ENCODE results near the gene FBXL7. TPM values are rescaled to one million over a fixed set of nuclear protein-coding genes. Genes with fewer than 3 reads are reported as not detected.

The FBXL7 gene
- total and polyA plus RNA-seq, 9 of the 15 experiments (the other 6 are each of a cell fraction or from before 2014, with no cell fraction given), result 0.04 to 0.08 TPM; not detected in 7

DNA sequence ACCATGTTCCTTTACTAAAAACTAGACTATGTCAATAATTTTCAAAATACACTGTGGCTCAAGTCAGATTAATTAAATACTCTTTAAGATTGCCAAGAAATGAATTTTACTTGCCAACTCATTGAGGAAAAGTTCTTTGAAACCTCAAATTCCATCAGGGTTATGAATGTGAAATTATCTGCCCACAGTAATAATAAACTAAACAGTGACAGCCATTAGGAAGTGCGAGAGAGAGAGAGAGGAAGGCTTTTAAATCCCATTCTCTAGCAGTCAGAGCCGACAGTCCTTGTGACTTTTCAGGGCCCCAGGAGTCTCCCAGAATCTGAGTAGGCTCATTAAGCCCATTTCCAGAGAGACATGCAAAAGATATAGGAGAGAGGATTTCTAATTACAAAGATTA lies 443.5 kb downstream of the FBXL7 start (continued):
- TF ChIP-seq, protein P1, sequence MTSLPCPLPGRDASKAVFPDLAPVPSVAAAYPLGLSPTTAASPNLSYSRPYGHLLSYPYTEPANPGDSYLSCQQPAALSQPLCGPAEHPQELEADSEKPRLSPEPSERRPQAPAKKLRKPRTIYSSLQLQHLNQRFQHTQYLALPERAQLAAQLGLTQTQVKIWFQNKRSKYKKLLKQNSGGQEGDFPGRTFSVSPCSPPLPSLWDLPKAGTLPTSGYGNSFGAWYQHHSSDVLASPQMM (CRISPR knock-in tag; IDR thresholded peaks at IDR 0.05), result no peak
- no peak for TF ChIP-seq ZNF134 (CRISPR knock-in tag; conservative IDR thresholded peaks at IDR 0.05)
- TF ChIP-seq, protein P2, sequence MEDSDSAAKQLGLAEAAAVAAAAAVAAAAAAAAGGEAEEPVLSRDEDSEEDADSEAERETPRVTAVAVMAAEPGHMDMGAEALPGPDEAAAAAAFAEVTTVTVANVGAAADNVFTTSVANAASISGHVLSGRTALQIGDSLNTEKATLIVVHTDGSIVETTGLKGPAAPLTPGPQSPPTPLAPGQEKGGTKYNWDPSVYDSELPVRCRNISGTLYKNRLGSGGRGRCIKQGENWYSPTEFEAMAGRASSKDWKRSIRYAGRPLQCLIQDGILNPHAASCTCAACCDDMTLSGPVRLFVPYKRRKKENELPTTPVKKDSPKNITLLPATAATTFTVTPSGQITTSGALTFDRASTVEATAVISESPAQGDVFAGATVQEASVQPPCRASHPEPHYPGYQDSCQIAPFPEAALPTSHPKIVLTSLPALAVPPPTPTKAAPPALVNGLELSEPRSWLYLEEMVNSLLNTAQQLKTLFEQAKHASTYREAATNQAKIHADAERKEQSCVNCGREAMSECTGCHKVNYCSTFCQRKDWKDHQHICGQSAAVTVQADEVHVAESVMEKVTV (CRISPR knock-in tag; IDR thresholded peaks at IDR 0.05), result no peak

DNA sequence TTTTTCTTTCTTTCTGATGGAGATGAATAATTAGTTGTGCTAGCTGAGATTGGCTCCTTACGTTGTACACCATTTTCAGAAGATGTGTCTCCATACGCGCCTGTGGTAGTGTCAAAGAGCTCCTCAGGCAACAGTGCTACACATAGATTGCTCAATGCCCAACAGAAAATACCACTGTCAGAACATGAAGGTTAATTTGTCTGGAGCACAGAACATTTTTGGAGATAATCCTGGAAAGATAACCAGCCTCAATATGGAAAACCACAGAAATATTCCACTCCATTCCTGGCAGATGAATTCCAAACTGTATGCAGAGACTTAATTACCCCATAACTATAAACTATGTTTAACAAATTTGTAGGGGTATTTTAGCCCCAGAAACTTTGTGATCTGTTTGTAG lies 446.0 kb downstream of the FBXL7 start:
- H3K27me3 ChIP-seq (ENCODE audit: control insufficient read depth in 2 of 2, insufficient read depth in 2 of 2, low read length in 2 of 2), result no peaks in the 10 kb centered on the region
- ATAC-seq, result no peak
- H3K4me3 ChIP-seq, result no peak overlapping the region
- H3K9ac ChIP-seq (ENCODE audit: insufficient read depth in 1 of 2, low read depth in 2 of 2, low read length in 2 of 2), result no peak overlapping the region
- H3K4me1 ChIP-seq (replicated peaks in 1 of 2; ENCODE audit: control insufficient read depth in 2 of 2, insufficient read depth in 2 of 2, low read length in 2 of 2), result no peaks in the 10 kb centered on the region
- CTCF ChIA-PET (ENCODE audit: low intra/inter-chr PET ratio), result no interaction called here
- no TSS peak for BruUV-seq (replicated peaks)
- H3K79me2 ChIP-seq (ENCODE audit: control insufficient read depth, insufficient read depth, low read length), result no peaks in the 10 kb centered on the region
- DNase-seq (ENCODE audit: extremely low read depth in 1 of 4, low spot score in 3 of 4), result no peak
- no peak overlapping the region for H2AFZ ChIP-seq (ENCODE audit: low read depth, low read length)
- no peak overlapping the region for H3K27ac ChIP-seq (ENCODE audit: extremely low read depth, low read depth, low read length)
- H4K20me1 ChIP-seq (replicated peaks; ENCODE audit: control insufficient read depth, insufficient read depth, low read length), result no peaks in the 10 kb centered on the region
- intact Hi-C loops (cut with micrococcal nuclease) (no loop called here), in situ Hi-C loops (cut with MboI) (no loop called here)
- POLR2A ChIA-PET, result no interaction called here
- no peak for FAIRE-seq
- H3K9me3 ChIP-seq (replicated peaks; ENCODE audit: control insufficient read depth, insufficient read depth, low read depth, low read length), result no peaks in the 10 kb centered on the region; the same call in 1 of the 2 replicates
- no peaks in the 10 kb centered on the region for H3K36me3 ChIP-seq (ENCODE audit: control insufficient read depth, insufficient read depth, low read length)
- WGBS (ENCODE audit: insufficient coverage, low coverage, missing lambda C conversion rate), result 5% methylated on average over 3 of the region's 3 CpGs
- no peak overlapping the region for H3K4me2 ChIP-seq (ENCODE audit: insufficient read depth, low read length)
- no peaks in the 10 kb centered on the region for H3K9me1 ChIP-seq (ENCODE audit: control insufficient read depth, insufficient read depth, low read length)
- TF ChIP-seq, protein P3, sequence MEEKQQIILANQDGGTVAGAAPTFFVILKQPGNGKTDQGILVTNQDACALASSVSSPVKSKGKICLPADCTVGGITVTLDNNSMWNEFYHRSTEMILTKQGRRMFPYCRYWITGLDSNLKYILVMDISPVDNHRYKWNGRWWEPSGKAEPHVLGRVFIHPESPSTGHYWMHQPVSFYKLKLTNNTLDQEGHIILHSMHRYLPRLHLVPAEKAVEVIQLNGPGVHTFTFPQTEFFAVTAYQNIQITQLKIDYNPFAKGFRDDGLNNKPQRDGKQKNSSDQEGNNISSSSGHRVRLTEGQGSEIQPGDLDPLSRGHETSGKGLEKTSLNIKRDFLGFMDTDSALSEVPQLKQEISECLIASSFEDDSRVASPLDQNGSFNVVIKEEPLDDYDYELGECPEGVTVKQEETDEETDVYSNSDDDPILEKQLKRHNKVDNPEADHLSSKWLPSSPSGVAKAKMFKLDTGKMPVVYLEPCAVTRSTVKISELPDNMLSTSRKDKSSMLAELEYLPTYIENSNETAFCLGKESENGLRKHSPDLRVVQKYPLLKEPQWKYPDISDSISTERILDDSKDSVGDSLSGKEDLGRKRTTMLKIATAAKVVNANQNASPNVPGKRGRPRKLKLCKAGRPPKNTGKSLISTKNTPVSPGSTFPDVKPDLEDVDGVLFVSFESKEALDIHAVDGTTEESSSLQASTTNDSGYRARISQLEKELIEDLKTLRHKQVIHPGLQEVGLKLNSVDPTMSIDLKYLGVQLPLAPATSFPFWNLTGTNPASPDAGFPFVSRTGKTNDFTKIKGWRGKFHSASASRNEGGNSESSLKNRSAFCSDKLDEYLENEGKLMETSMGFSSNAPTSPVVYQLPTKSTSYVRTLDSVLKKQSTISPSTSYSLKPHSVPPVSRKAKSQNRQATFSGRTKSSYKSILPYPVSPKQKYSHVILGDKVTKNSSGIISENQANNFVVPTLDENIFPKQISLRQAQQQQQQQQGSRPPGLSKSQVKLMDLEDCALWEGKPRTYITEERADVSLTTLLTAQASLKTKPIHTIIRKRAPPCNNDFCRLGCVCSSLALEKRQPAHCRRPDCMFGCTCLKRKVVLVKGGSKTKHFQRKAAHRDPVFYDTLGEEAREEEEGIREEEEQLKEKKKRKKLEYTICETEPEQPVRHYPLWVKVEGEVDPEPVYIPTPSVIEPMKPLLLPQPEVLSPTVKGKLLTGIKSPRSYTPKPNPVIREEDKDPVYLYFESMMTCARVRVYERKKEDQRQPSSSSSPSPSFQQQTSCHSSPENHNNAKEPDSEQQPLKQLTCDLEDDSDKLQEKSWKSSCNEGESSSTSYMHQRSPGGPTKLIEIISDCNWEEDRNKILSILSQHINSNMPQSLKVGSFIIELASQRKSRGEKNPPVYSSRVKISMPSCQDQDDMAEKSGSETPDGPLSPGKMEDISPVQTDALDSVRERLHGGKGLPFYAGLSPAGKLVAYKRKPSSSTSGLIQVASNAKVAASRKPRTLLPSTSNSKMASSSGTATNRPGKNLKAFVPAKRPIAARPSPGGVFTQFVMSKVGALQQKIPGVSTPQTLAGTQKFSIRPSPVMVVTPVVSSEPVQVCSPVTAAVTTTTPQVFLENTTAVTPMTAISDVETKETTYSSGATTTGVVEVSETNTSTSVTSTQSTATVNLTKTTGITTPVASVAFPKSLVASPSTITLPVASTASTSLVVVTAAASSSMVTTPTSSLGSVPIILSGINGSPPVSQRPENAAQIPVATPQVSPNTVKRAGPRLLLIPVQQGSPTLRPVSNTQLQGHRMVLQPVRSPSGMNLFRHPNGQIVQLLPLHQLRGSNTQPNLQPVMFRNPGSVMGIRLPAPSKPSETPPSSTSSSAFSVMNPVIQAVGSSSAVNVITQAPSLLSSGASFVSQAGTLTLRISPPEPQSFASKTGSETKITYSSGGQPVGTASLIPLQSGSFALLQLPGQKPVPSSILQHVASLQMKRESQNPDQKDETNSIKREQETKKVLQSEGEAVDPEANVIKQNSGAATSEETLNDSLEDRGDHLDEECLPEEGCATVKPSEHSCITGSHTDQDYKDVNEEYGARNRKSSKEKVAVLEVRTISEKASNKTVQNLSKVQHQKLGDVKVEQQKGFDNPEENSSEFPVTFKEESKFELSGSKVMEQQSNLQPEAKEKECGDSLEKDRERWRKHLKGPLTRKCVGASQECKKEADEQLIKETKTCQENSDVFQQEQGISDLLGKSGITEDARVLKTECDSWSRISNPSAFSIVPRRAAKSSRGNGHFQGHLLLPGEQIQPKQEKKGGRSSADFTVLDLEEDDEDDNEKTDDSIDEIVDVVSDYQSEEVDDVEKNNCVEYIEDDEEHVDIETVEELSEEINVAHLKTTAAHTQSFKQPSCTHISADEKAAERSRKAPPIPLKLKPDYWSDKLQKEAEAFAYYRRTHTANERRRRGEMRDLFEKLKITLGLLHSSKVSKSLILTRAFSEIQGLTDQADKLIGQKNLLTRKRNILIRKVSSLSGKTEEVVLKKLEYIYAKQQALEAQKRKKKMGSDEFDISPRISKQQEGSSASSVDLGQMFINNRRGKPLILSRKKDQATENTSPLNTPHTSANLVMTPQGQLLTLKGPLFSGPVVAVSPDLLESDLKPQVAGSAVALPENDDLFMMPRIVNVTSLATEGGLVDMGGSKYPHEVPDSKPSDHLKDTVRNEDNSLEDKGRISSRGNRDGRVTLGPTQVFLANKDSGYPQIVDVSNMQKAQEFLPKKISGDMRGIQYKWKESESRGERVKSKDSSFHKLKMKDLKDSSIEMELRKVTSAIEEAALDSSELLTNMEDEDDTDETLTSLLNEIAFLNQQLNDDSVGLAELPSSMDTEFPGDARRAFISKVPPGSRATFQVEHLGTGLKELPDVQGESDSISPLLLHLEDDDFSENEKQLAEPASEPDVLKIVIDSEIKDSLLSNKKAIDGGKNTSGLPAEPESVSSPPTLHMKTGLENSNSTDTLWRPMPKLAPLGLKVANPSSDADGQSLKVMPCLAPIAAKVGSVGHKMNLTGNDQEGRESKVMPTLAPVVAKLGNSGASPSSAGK (IDR thresholded peaks at IDR 0.05), result no peak

Data from K562 (cell line).